Panc1 (cell line): ENCODE data around the gene EXOSC7. TPM values are rescaled to one million over a fixed set of nuclear protein-coding genes. Genes with fewer than 3 reads are reported as not detected.
A peak's percentile ranks its signal among the peaks of the same experiment; 100 is the strongest.

Source experiments
- ATAC-seq: fragments of 200-7000 bp; cut with Tn5 transposase; 2 replicates; pipeline ENCODE4 v1.9.1; 2020; ENCODE audit warnings: mild to moderate bottlenecking, moderate library complexity
- BruUV-seq: library from RNA; stranded (reverse); fragments of 400-500 nt; replicated peaks from 2 replicates; lab custom pipeline; 2021; lab: Mats Ljungman, UMichigan
- CTCF ChIA-PET: fragments of 300-600 bp; sonication (Branson Sonifier 250); formaldehyde crosslinking; loops from one replicate; lab custom pipeline; 2022; ENCODE audit warnings: antibody characterized with exemption; lab: Charles Lee
- POLR2A ChIA-PET: fragments of 300-600 bp; sonication (Branson Sonifier 250); formaldehyde crosslinking; loops from one replicate; lab custom pipeline; 2022; ENCODE audit warnings: antibody characterized with exemption; lab: Charles Lee
- DNase-seq: peaks from one replicate; pipeline ENCODE4 v3.0.0-alpha.2; 2010; ENCODE audit warnings: low read depth, low spot score
- H3K27ac ChIP-seq: 2 replicates; pipeline ENCODE4 v1.5.1; 2011; ENCODE audit warnings: mild to moderate bottlenecking, low read length, inconsistent platforms
- H3K27me3 ChIP-seq: fragments of 200-500 bp; sonication (Bioruptor generic); 2 replicates; pipeline ENCODE4 v1.6.0; 2014; ENCODE audit warnings: low read length, inconsistent platforms; ENCODE audit not compliant: control insufficient read depth, insufficient read depth
- H3K36me3 ChIP-seq: fragments of 200-500 bp; sonication (Bioruptor generic); 2 replicates; pipeline ENCODE4 v1.5.1; 2014; ENCODE audit warnings: inconsistent platforms, mild to moderate bottlenecking, low read length, moderate library complexity; ENCODE audit not compliant: control insufficient read depth, insufficient read depth
- H3K4me1 ChIP-seq: 2 replicates; pipeline ENCODE4 v1.5.1; 2011; ENCODE audit warnings: inconsistent platforms, mild to moderate bottlenecking, low read length, moderate library complexity; ENCODE audit not compliant: control insufficient read depth, insufficient read depth
- H3K4me3 ChIP-seq, 2 experiments: 2 replicates each; pipeline ENCODE4 v1.5.1; 2011 to 2012; ENCODE audit warnings: low read depth in 2 of 2, low read length in 2 of 2, mild to moderate bottlenecking in 2 of 2, inconsistent platforms in 1 of 2, moderate library complexity in 1 of 2
- H3K9me3 ChIP-seq: fragments of 200-500 bp; sonication (Bioruptor generic); 2 replicates; pipeline ENCODE4 v1.5.1; 2014; ENCODE audit warnings: low read depth, mild to moderate bottlenecking, inconsistent platforms, low read length, moderate library complexity; ENCODE audit not compliant: control insufficient read depth, insufficient read depth
- CTCF ChIP-seq: fragments of 450-650 bp; IDR thresholded peaks from 2 replicates; pipeline ENCODE4 v1.5.1; 2017; ENCODE audit warnings: mild to moderate bottlenecking
- POLR2AphosphoS5 ChIP-seq: IDR thresholded peaks from 2 replicates; pipeline ENCODE4 v1.6.1; 2012; ENCODE audit warnings: mild to moderate bottlenecking, low read depth, low read length, moderate library complexity
- REST ChIP-seq, 2 experiments: IDR thresholded peaks; 2 replicates each; pipeline ENCODE4 v1.6.1; 2011 to 2012; ENCODE audit warnings: low read depth in 2 of 2, control low read depth in 1 of 2, low read length in 1 of 2, mild to moderate bottlenecking in 1 of 2, moderate library complexity in 1 of 2; ENCODE audit not compliant: insufficient read depth in 1 of 2
- SIN3A ChIP-seq: IDR thresholded peaks from 2 replicates; pipeline ENCODE4 v1.6.1; 2012; ENCODE audit warnings: low read depth, mild to moderate bottlenecking, low read length, moderate library complexity, borderline replicate concordance; ENCODE audit not compliant: insufficient read depth
- TCF7L2 ChIP-seq: IDR thresholded peaks from 2 replicates; pipeline ENCODE4 v1.6.1; 2011; ENCODE audit warnings: mild to moderate bottlenecking, low read depth, low read length, inconsistent platforms
- in situ Hi-C: cut with HindIII; loops from 2 replicates; pipeline ENCODE4 v1.10.0; 2016; ENCODE audit warnings: low sequenced_read_pairs, low pct_unique_long_range_greater_than_20kb
- intact Hi-C: fragments of 100-400 bp; cut with micrococcal nuclease; formaldehyde crosslinking; loops from one replicate; pipeline ENCODE4 v1.10.0; 2022; ENCODE audit not compliant: unreplicated experiment
- total RNA-seq: library from RNA; stranded (reverse); gene quantifications from one replicate; pipeline ENCODE4 v1.2.1, GENCODE V29; 2021; ENCODE audit not compliant: unreplicated experiment

EXOSC7 gene
- total RNA-seq, 1 experiment from 2014 or later, result 38.4 TPM

GRCh38 chr3:44954962-44955361 lies 21.1 kb upstream of the EXOSC7 start:
- TF ChIP-seq POLR2AphosphoS5, result no peak
- no peak for TF ChIP-seq SIN3A
- TF ChIP-seq TCF7L2, result no peak
- no peak for TF ChIP-seq REST (IDR thresholded peaks at IDR 0.05; ENCODE audit: insufficient read depth in 1 of 2, low read depth in 2 of 2, low read length in 1 of 2)
- no peak for TF ChIP-seq CTCF
- Histone ChIP-seq H3K4me1 (0 out of 2 replicates have a peak, but pooled peaks cover 4% of the 10 kb centered on the region), H3K27ac (no peak overlapping the region), H3K9me3 (no peaks in the 10 kb centered on the region), H3K27me3 (no peaks in the 10 kb centered on the region), H3K4me3 (no peak overlapping the region), H3K36me3 (no peaks in the 10 kb centered on the region)
- ATAC-seq (peak; percentile 65), DNase-seq (no peak)
- no TSS peak for BruUV-seq
- ChIA-PET CTCF (no interaction called here), POLR2A (no interaction called here)
- in situ Hi-C loops (no loop called here), intact Hi-C loops (no loop called here)

- Histone ChIP-seq H3K9me3 (no peaks in the 10 kb centered on the region), H3K36me3 (no peaks in the 10 kb centered on the region), H3K27ac (no peak overlapping the region), H3K4me1 (0 out of 2 replicates have a peak, but pooled peaks cover 4% of the 10 kb centered on the region), H3K27me3 (no peaks in the 10 kb centered on the region), H3K4me3 (no peak overlapping the region)
- TF ChIP-seq SIN3A, result no peak
- no peak for TF ChIP-seq POLR2AphosphoS5
- no peak for TF ChIP-seq TCF7L2
- TF ChIP-seq REST (IDR thresholded peaks at IDR 0.05; ENCODE audit: insufficient read depth in 1 of 2, low read depth in 2 of 2, low read length in 1 of 2), result no peak
- TF ChIP-seq CTCF, result no peak
- no peak for DNase-seq
- BruUV-seq, result no TSS peak
- intact Hi-C loops (no loop called here), in situ Hi-C loops (no loop called here)
- ChIA-PET POLR2A (interaction anchor here (0.5 kb wide), 1 partner anchor 59 kb away, joined by 6 read pairs; no protein-coding TSS in a partner anchor), CTCF (no interaction called here)
- no peak for ATAC-seq
Measured at GRCh38 chr3:44955917-44956316, 20.1 kb upstream of the EXOSC7 start.
